OCI-LY1 (cell line): ENCODE measurements around the gene DHRS9.

Experiments used
- CTCF ChIP-seq: fragments of 200-600 bp; sonication (generic), shearing (Covaris generic); IDR thresholded peaks from 2 replicates; pipeline ENCODE4 v1.5.1; 2017; ENCODE audit warnings: mild to moderate bottlenecking, antibody characterized with exemption, low read length, moderate library complexity, mixed read lengths
- EZH2 ChIP-seq: fragments of 200-600 bp; sonication (generic), shearing (Covaris generic); IDR thresholded peaks from 2 replicates; pipeline ENCODE4 v1.8.0; 2017; ENCODE audit warnings: borderline replicate concordance, mixed run types, mild to moderate bottlenecking, antibody characterized with exemption, low read length, moderate library complexity, mixed read lengths

- TF ChIP-seq CTCF (no peak), EZH2 (no peak)
Measured at GRCh38 chr2:169105476-169105875, 36.1 kb downstream of the DHRS9 start.
